Measurements from ENCODE around the gene VAV1. TPM values are rescaled to one million over a fixed set of nuclear protein-coding genes. Genes with fewer than 3 reads are reported as not detected.
A peak's percentile ranks its signal among the peaks of the same experiment; 100 is the strongest.

Gene VAV1
- total RNA-seq, 1 donor: 0.36 TPM

DNA sequence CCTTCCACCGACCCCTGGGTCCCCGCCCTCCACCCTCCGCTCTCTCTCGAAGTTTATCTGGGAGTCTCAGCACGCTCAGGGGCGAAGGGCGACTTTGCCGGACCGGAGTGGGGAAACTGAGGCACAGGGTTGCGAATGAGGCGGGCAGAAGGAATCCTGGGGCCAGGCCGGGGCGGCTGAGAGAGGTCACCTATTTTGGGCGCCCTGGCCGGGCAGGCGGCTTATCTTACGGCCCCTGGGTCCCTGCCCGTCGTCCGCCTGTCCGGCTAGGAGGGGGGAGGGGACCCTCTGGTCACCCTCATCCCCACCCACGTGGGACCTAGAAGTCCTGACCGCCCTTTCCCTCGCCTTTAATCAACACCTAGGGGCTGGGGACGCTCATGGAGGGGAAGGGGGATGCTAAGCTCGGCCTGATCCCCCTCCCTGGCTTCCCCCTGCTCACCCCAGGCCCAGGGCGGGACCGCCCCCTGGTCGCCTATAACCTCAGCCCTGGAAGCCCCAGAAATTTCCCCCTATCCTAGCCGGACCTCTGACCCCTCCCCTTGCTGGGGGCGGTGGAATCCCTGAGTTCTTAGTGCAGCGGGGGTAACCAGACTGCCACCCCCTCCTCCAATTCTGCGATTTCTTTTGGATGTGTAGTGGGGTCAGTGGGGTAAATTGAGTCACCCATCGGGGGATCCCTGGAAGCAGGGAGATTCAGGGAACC lies 32.5 kb upstream of the VAV1 start:
- Histone ChIP-seq H3K27me3 (ENCODE audit: insufficient read depth, low read length) (no peaks in the 10 kb centered on the region), H2AFZ (ENCODE audit: low read length) (peak overlapping the region; percentile 69), H3K27ac (ENCODE audit: low read depth, low read length) (peak overlapping the region; percentile 17), H4K20me1 (ENCODE audit: insufficient read depth, low read length) (peaks cover 7% of the 10 kb centered on the region), H3K79me2 (ENCODE audit: insufficient read depth, low read length) (peaks cover 34% of the 10 kb centered on the region), H3K4me1 (ENCODE audit: insufficient read depth, low read length) (peaks cover 45% of the 10 kb centered on the region), H3K4me2 (ENCODE audit: insufficient read depth, low read length) (peak overlapping the region; percentile 78), H3K4me3 (ENCODE audit: insufficient read depth, low read length) (peak overlapping the region; percentile 89), H3K36me3 (ENCODE audit: insufficient read depth, low read length) (peaks cover 5% of the 10 kb centered on the region), H3K9me3 (ENCODE audit: low read depth, low read length) (no peaks in the 10 kb centered on the region)
- DNase-seq (ENCODE audit: insufficient read length, low spot score, missing footprints): peak; percentile 90
- TF ChIP-seq, protein P1, sequence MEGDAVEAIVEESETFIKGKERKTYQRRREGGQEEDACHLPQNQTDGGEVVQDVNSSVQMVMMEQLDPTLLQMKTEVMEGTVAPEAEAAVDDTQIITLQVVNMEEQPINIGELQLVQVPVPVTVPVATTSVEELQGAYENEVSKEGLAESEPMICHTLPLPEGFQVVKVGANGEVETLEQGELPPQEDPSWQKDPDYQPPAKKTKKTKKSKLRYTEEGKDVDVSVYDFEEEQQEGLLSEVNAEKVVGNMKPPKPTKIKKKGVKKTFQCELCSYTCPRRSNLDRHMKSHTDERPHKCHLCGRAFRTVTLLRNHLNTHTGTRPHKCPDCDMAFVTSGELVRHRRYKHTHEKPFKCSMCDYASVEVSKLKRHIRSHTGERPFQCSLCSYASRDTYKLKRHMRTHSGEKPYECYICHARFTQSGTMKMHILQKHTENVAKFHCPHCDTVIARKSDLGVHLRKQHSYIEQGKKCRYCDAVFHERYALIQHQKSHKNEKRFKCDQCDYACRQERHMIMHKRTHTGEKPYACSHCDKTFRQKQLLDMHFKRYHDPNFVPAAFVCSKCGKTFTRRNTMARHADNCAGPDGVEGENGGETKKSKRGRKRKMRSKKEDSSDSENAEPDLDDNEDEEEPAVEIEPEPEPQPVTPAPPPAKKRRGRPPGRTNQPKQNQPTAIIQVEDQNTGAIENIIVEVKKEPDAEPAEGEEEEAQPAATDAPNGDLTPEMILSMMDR (IDR thresholded peaks at IDR 0.05; ENCODE audit: extremely low read depth, low read depth, low read length): no peak

DNA sequence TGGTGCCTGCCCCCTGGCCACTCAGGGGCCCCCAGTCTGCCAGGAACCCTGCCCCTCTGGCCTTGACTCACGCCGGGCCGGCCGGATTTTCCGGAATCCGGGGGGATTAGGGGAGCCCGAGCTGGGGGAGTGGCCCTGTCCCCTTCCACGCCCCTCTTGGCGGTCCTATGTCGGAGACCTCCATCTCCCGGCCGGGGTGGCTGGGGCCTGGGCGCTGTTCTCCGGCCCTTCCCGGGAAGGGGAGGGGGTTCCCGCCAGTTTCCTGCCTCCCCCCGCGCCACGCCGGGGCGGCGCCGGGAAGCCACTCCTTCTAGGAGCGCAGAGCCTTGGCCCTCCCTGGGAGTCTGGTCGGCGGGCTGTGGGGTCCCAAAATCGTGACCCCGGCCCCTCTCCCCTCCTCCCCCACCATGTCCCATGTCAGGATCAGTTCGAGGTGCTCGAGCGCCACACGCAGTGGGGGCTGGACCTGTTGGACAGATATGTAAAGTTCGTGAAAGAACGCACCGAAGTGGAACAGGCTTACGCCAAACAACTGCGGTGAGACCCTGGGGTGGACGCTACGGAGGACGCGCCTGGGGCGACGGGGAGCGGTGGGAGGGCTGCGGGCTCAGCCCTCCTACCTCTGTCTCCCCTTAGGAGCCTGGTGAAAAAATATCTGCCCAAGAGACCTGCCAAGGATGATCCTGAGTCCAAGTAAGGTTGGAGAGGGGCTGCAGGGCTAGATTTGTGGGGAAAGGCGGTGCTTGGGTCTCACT lies 31.7 kb upstream of the VAV1 start:
- Histone ChIP-seq H3K79me2 (ENCODE audit: insufficient read depth, low read length) (peaks cover 29% of the 10 kb centered on the region), H3K9me3 (ENCODE audit: low read depth, low read length) (no peaks in the 10 kb centered on the region), H2AFZ (ENCODE audit: low read length) (peak overlapping the region; percentile 57), H3K4me3 (ENCODE audit: insufficient read depth, low read length) (peak overlapping the region; percentile 89), H3K4me1 (ENCODE audit: insufficient read depth, low read length) (peaks cover 49% of the 10 kb centered on the region), H3K27ac (ENCODE audit: low read depth, low read length) (peak overlapping the region; percentile 17), H3K36me3 (ENCODE audit: insufficient read depth, low read length) (peaks cover 5% of the 10 kb centered on the region), H4K20me1 (ENCODE audit: insufficient read depth, low read length) (peaks cover 7% of the 10 kb centered on the region), H3K4me2 (ENCODE audit: insufficient read depth, low read length) (peak overlapping the region; percentile 78), H3K27me3 (ENCODE audit: insufficient read depth, low read length) (no peaks in the 10 kb centered on the region)
- TF ChIP-seq, protein P1 (IDR thresholded peaks at IDR 0.05; ENCODE audit: extremely low read depth, low read depth, low read length): no peak
- DNase-seq (ENCODE audit: insufficient read length, low spot score, missing footprints): peak; percentile 87

DNA sequence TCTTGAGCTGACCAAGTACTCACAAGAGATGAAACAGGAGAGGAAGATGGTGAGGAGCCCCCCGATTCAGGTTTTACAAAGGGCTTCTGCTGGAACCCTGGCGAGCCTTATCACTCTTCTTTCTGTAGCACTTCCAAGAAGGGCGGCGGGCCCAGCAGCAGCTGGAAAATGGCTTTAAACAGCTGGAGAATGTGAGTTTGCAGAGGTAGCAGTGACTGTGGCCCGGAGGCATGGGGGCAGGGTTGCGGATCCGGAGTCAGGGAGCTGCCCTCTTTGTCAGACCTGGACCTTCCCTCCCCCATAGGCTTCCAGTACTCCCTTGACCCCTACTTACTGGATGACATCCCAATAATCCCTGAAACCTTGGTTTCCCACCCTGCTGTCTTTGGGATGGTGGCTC lies 29.4 kb upstream of the VAV1 start:
- Histone ChIP-seq H3K36me3 (ENCODE audit: insufficient read depth, low read length) (peaks cover 27% of the 10 kb centered on the region), H3K9me3 (ENCODE audit: low read depth, low read length) (no peaks in the 10 kb centered on the region), H3K79me2 (ENCODE audit: insufficient read depth, low read length) (peaks cover 27% of the 10 kb centered on the region), H3K27ac (ENCODE audit: low read depth, low read length) (no peak overlapping the region), H3K4me3 (ENCODE audit: insufficient read depth, low read length) (no peak overlapping the region), H3K4me1 (ENCODE audit: insufficient read depth, low read length) (peaks cover 36% of the 10 kb centered on the region), H4K20me1 (ENCODE audit: insufficient read depth, low read length) (peaks cover 11% of the 10 kb centered on the region), H2AFZ (ENCODE audit: low read length) (no peak overlapping the region), H3K4me2 (ENCODE audit: insufficient read depth, low read length) (no peak overlapping the region), H3K27me3 (ENCODE audit: insufficient read depth, low read length) (no peaks in the 10 kb centered on the region)
- TF ChIP-seq, protein P1 (IDR thresholded peaks at IDR 0.05; ENCODE audit: extremely low read depth, low read depth, low read length): no peak
- DNase-seq (ENCODE audit: insufficient read length, low spot score, missing footprints): peak; percentile 68
